GM12872 (cell line): ENCODE data around the gene HAUS1.

Source experiments
- CTCF ChIP-seq: IDR thresholded peaks from 3 replicates; pipeline ENCODE4 v1.5.1; 2011; ENCODE audit warnings: low read depth, mild to moderate bottlenecking, low read length, moderate library complexity; ENCODE audit not compliant: insufficient read depth

Gene HAUS1

GRCh38 chr18:46072959-46073358 is 31.2 kb upstream of the HAUS1 start:
- TF ChIP-seq CTCF, result no peak

- TF ChIP-seq CTCF, result peak; percentile 57
Measured at GRCh38 chr18:46073474-46074331, 30.5 kb upstream of the HAUS1 start.

GRCh38 chr18:46079336-46079735 is 24.8 kb upstream of the HAUS1 start:
- no peak for TF ChIP-seq CTCF

GRCh38 chr18:46080156-46080555 is 24.0 kb upstream of the HAUS1 start:
- no peak for TF ChIP-seq CTCF

- TF ChIP-seq CTCF, result no peak
Measured at GRCh38 chr18:46084431-46084830, 19.8 kb upstream of the HAUS1 start.

- TF ChIP-seq CTCF, result no peak
Measured at GRCh38 chr18:46095532-46095931, 8.7 kb upstream of the HAUS1 start.

- TF ChIP-seq CTCF, result no peak
Measured at GRCh38 chr18:46096651-46097300, 7.4 kb upstream of the HAUS1 start.
